SHP77 treated with DMSO at 0.1 percent for 48 hours (cell line): ENCODE data around the gene LY6G5B.

Source experiments
- DNase-seq: peaks from one replicate; lab custom pipeline; 2025; lab: John Stamatoyannopoulos, UW

The LY6G5B gene

GRCh38 chr6:31641370-31641769 lies 28.4 kb upstream of the LY6G5B start:
- DNase-seq = no peak

GRCh38 chr6:31642798-31643570 lies 26.8 kb upstream of the LY6G5B start:
- no peak for DNase-seq

- no peak for DNase-seq
These were observed 25.8 kb upstream of the LY6G5B start for GRCh38 chr6:31643818-31644454.

GRCh38 chr6:31645325-31645724 lies 24.5 kb upstream of the LY6G5B start:
- DNase-seq = no peak

- DNase-seq = peak; percentile 28
These were observed 18.1 kb upstream of the LY6G5B start for GRCh38 chr6:31651602-31652191.

GRCh38 chr6:31652925-31653724 lies 16.7 kb upstream of the LY6G5B start:
- no peak for DNase-seq

- DNase-seq = no peak
These were observed 15.0 kb upstream of the LY6G5B start for GRCh38 chr6:31654574-31655348.

GRCh38 chr6:31655349-31656237 lies 14.2 kb upstream of the LY6G5B start, which contains the start of gene APOM:
Gene APOM (plus strand): TSS chr6:31655894. CDS start chr6:31655967, 73 bp downstream.
- DNase-seq = no peak

- no peak for DNase-seq
These were observed 12.2 kb upstream of the LY6G5B start for GRCh38 chr6:31657406-31658157.

- no peak for DNase-seq
These were observed 11.6 kb upstream of the LY6G5B start for GRCh38 chr6:31658158-31658688.

GRCh38 chr6:31658983-31659648 lies 10.7 kb upstream of the LY6G5B start:
- DNase-seq = no peak

- DNase-seq = no peak
These were observed 10.0 kb upstream of the LY6G5B start for GRCh38 chr6:31659649-31660380.

GRCh38 chr6:31660381-31661261 lies 9.2 kb upstream of the LY6G5B start, which contains the start of gene C6orf47:
Gene C6orf47 (minus strand): TSS chr6:31660778. CDS start chr6:31659947, 831 bp downstream.
- DNase-seq = peak; percentile 61

GRCh38 chr6:31661262-31662123 lies 8.3 kb upstream of the LY6G5B start:
- DNase-seq = no peak

- no peak for DNase-seq
These were observed 7.6 kb upstream of the LY6G5B start for GRCh38 chr6:31662124-31662723.
